ENCODE measurements around the gene GRN.
A peak's percentile ranks its signal among the peaks of the same experiment; 100 is the strongest.

Gene GRN

DNA sequence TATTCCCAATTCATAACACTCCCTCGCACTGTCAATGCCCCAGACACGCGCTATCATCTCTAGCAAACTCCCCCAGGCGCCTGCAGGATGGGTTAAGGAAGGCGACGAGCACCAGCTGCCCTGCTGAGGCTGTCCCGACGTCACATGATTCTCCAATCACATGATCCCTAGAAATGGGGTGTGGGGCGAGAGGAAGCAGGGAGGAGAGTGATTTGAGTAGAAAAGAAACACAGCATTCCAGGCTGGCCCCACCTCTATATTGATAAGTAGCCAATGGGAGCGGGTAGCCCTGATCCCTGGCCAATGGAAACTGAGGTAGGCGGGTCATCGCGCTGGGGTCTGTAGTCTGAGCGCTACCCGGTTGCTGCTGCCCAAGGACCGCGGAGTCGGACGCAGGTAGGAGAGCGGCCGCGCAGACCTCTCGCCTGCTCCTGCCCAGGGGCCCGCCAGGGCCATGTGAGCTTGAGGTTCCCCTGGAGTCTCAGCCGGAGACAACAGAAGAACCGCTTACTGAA, at the start of gene GRN:
GRN (plus strand) TSS at position 364 of the 515 bp plus-strand sequence. CDS start 3,863 bp downstream, outside the sequence.
- DNase-seq = peak; percentile 97

- DNase-seq = no peak
These were observed 47.1 kb upstream of the GRN start for GRCh38 chr17:44297975-44298374.

- no peak for DNase-seq
These were observed 40.5 kb upstream of the GRN start for GRCh38 chr17:44304651-44305050.

- DNase-seq = peak; percentile 64
These were observed 37.5 kb upstream of the GRN start for GRCh38 chr17:44307387-44308186.

DNA sequence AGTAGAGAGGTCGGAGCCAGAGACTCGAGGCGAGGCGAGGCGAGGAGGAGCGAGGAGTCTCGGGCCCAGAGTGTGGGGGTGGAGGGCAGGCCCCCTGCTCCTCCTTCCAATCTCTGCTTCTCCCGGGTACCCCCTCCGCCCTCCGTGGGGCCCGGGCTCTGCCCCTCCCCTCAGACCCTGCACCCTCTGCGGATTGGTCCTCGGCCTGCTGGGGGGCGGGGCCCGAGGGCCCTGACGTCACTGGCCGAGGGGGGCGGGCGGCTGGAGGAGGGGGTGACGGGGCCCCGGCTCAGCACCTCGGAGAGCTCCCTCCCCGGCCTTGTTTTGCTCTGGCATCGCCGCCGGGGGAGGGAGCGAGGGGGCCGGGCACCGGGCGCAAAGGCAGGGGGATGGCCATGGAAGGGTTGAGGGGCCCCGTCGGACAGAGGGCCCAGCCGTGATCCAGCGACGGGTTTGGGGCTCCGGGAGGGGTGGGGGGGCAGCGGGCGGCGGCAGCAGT, 36.7 kb upstream of the GRN start, which contains the start of gene RUNDC3A:
RUNDC3A (plus strand) TSS at position 282 of the 499 bp plus-strand sequence. CDS start 232 bp downstream, outside the sequence.
- peak; percentile 74 for DNase-seq

DNA sequence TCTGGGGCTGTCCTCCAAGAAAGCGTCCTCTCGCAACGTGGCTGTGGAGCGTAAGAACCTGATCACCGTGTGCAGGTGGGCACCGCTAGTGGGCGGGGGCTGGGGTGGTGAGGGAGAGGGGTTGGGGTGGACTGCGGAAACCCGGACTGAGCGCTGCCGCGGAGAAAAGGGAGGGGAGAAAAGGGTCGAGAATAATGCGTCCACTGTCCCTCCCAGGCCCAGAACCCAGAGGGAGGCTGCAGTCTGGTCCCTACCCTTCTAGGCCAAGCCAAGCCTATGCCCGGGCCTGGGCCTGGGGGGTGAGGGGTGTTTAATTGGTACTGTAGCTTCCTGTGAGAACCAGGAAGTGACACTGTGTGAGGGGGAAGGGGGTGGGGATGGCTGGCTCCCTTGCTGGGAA, 36.2 kb upstream of the GRN start:
- DNase-seq = no peak

- no peak for DNase-seq
These were observed 35.6 kb upstream of the GRN start for GRCh38 chr17:44309472-44309871.

DNA sequence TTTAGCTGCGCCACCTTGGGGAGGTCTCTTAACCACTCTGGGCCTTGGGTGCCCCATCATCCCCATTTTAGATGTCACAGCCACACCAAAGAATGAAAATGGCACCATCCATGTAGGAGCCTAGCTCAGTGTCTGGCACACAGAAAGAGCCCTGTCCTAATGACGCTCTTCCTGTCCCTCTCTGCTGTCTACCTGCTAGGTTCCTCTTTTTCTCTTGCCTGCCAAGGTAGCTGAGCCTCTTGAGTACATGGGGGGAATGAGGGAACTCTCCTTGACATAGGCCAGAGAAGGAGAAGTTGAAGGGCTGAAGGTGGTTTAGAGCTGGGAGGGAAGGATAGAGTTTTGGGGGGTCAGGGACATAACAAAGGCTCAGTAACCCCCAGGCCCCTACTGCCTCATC, 34.9 kb upstream of the GRN start:
- no peak for DNase-seq

GRCh38 chr17:44310609-44311376, 34.3 kb upstream of the GRN start:
- no peak for DNase-seq

DNA sequence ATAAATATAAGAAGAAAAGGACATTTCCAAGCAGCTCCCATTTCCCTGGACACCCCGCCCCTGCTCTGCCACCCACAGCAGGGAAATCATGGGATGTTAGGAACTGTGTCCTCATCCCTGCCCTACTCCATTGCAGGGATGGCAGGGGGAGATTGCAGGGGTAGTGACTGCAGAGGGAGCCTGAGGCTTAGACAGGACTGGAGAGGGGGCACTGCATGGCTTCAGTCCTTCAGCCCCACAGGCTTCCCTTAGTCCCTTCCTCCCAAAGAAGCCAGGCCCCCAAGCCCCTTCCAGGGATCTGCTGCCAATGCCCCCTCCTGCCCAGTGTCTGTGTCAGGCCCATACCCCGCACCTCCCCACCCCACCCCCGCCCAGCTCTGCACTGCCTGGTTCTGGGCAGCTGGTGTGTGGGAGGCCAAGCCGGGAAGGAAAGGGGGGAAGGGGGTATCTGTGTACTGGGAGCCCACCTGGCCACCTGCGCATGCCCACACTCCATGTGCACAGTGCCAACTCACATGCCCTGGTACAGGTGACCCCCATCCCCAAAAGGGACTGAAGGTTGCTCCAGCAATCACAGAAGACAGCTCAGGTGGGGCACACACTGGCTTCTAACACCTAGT, 33.4 kb upstream of the GRN start:
- DNase-seq = no peak

GRCh38 chr17:44312396-44313104, 32.6 kb upstream of the GRN start:
- no peak for DNase-seq

GRCh38 chr17:44314031-44314430, 31.1 kb upstream of the GRN start:
- DNase-seq = no peak

DNA sequence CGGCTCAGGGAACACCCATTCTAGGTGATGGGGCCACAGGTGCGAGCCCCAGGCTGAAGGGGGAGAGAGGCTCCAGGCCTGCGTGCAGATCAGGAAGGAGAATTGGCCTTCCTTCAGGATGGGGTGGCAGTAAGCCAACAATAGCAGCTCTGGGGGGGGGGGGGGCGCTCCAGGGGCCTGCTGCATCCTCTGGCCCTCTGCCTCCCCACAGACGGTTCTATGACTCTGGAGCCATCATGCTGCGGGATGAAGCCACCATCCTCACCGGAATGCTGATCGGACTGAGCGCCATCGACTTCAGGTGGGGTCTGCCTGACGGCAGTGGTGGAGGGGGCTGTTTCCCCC, 30.6 kb upstream of the GRN start:
- no peak for DNase-seq

GRCh38 chr17:44314869-44315661, 30.0 kb upstream of the GRN start:
- peak; percentile 60 for DNase-seq

DNA sequence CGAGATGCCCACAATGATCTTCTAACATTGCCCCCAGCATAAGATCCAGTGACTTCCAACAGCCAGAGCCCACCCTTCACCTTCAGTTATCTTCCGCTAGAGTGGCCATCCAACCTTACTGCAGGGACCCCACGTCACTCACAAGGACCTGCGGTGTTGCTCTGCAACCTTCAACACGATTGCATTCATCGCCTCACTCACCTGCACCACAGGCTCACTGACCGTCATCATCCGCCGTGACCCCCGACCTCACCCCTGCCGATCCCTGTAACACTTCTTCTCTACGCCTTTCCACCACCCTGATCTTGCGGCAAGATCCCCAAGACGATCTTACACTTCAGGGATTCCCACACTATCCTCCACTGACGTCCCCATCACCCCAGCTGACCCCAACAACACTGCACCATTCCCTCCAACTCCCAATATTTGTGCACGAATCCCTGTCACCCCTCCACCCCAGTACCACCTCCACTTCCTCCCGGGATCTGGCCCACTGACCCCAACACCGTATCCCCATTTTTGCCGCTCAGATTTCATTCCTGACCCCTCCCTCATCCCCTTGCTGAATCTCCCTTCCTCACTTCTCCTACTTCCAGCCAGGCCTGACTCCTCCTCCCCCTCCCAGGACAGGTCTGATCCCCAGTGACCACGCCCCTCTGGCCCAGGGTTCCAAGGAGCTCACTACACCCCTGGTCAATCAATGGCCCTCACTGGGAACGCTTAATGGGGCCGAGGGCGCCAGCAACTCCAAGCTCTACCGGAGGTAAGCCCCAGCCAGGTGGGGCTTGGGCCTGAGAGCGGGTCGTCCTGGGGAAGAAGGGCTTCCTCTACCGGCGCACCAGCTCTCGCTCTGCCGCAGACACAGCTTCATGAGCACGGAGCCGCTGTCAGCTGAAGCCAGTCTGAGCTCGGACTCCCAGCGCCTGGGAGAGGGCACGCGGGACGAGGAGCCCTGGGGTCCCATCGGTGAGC, 29.1 kb upstream of the GRN start:
- DNase-seq = no peak

- no peak for DNase-seq
These were observed 27.6 kb upstream of the GRN start for GRCh38 chr17:44317545-44317944.

DNA sequence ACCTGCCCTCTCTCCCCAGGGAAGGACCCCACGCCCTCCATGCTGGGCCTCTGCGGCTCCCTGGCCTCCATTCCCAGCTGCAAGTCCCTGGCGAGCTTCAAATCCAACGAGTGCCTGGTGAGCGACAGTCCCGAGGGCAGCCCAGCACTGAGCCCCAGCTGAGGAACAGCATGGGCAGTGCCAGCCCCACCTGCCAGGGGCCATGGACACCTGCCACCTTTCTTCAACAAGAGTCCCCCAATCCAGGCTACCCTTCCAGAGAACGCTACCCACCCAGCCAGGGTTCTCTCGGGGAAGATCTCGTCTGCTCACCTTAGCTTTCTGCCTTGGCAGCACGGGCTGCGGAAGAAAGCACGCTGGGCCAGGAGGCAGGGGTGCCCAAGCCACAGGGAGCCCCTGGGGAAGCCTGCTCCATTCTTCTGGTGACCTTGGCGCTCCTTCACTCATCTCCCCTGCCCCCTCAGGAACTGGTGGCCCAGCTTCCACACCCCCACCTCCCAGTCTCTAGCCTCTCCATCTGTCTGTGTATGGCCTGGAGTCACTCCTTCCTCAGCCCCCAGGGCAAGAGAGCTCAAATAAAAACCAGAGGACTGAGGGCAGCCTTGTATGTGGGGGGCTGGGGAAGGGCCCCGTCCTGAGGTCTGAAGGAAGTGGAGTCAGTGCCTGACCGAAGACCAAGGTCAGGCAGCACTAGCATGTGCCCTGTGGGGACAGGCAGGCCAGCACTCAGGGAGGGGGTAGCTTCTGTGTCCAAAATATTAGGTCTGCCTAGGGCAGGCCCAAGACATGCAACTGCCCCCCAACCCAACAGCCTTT, 26.8 kb upstream of the GRN start:
- no peak for DNase-seq

DNA sequence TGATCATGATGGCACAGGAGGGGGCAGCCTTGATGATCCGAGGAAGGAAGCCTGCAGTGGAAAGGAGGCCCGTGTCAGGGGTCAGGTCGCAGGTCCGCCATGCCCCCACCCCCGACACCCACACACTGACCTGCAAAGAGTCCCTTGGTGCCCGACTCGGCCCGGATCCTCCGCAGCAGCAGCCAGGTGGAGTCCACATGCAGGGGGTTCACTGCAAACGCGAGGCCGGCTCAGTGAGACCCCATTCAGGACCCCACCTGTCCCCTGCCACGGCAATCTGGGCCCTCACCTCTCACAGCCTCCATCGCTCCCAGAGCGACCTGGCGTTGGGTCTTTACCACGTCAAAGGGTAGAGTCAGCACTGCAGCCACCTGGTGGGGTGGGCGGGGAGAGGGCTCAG, 25.0 kb upstream of the GRN start:
- no peak for DNase-seq

DNA sequence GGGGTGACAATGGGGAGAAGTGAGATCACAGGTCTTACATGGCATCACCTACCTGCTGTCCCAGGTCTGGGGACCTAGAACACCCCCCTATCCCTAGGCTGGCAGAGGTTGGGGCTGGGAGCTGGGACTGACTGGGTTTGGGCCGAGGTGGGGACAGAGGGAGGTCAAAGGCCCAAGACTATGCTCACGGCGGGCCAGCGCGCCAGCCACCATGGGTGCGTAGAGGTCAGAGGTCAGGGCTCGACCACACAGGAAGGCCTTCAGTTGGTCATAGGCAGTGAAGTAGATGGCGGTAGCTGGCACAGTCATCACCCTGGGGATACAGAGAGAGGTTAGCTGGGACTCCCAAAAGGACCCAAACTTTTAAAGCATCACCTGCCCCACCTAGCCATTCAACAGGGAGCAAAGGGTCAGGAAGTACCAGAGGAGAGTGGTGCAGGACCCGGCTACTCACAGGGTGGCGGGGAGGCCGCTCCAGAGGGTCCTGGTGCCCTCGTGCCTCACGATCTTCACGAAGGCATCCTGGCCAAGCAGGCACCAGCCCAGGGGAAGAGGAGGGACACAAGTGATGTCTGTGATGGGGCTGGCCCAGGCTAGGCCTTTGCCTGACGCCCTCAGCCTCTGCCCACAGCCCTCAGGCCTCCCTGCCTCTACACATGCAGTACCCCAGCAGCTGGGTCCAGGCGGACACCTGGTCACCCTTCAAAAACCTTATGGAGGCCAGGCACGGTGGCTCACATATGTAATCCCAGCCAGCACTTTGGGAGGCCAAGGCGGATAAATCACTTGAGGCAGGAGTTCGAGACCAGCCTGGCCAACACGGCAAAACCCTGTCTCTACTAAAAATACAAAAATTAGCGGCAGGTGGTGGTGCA, 23.6 kb upstream of the GRN start:
- no peak for DNase-seq
